IPS-18a (cell line): Measurements from ENCODE around the gene AMPD3.
"Not testable (repeated sequence)": the region's sequence is repeated elsewhere in the genome, so short reads cannot be mapped to it uniquely, and the experiment has no call there.

Experiments
- H3K27ac ChIP-seq: one replicate; pipeline ENCODE4 v1.5.1; 2013; ENCODE audit warnings: low read length
- H3K27me3 ChIP-seq: one replicate; pipeline ENCODE4 v1.6.1; 2013; ENCODE audit warnings: mild to moderate bottlenecking, low read length; ENCODE audit not compliant: control insufficient read depth, insufficient read depth
- H3K36me3 ChIP-seq: one replicate; pipeline ENCODE4 v1.6.1; 2013; ENCODE audit warnings: low read depth, low read length; ENCODE audit not compliant: control insufficient read depth
- H3K4me1 ChIP-seq: one replicate; pipeline ENCODE4 v1.6.1; 2013; ENCODE audit warnings: low read depth, low read length; ENCODE audit not compliant: control insufficient read depth
- H3K4me3 ChIP-seq: one replicate; pipeline ENCODE4 v1.5.1; 2013; ENCODE audit warnings: low read length
- H3K9ac ChIP-seq: one replicate; pipeline ENCODE4 v1.6.1; 2013; ENCODE audit warnings: mild to moderate bottlenecking, low read length, moderate library complexity
- H3K9me3 ChIP-seq: one replicate; pipeline ENCODE4 v1.6.1; 2013; ENCODE audit warnings: low read depth, low read length; ENCODE audit not compliant: control insufficient read depth

AMPD3 gene

GRCh38 chr11:10415817-10416392 is 39.2 kb upstream of the AMPD3 start:
- H3K4me3 ChIP-seq, result no peak overlapping the region
- H3K9ac ChIP-seq, result no peak overlapping the region
- H3K27ac ChIP-seq, result no peak overlapping the region
- no peaks in the 10 kb centered on the region for H3K9me3 ChIP-seq
- no peaks in the 10 kb centered on the region for H3K27me3 ChIP-seq
- no peaks in the 10 kb centered on the region for H3K36me3 ChIP-seq
- no peaks in the 10 kb centered on the region for H3K4me1 ChIP-seq

GRCh38 chr11:10418259-10418949 is 36.7 kb upstream of the AMPD3 start:
- Histone ChIP-seq H3K4me1 (no peaks in the 10 kb centered on the region), H3K27ac (no peak overlapping the region), H3K4me3 (no peak overlapping the region), H3K27me3 (no peaks in the 10 kb centered on the region), H3K36me3 (no peaks in the 10 kb centered on the region), H3K9me3 (no peaks in the 10 kb centered on the region), H3K9ac (no peak overlapping the region)

DNA sequence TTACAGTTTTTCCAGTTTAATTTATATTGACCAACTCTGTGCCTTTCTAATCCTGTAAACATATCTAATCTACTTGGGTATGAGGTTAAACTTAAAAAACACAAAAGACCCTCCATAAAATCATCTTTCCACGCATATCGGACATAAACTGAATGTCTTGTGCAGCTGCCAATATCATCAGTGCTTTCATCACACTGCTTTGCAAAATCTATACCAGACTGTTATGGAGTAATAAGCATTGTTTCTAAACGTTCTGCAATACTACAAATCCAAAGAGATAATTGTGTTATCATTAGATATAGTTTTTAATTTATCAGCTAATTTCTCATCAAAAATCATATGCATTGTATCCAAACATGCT is 36.1 kb upstream of the AMPD3 start:
- Histone ChIP-seq H3K4me3 (no peak overlapping the region), H3K4me1 (no peaks in the 10 kb centered on the region), H3K27me3 (no peaks in the 10 kb centered on the region), H3K36me3 (no peaks in the 10 kb centered on the region), H3K9me3 (no peaks in the 10 kb centered on the region), H3K27ac (no peak overlapping the region), H3K9ac (no peak overlapping the region)

- Histone ChIP-seq H3K9ac (no peak overlapping the region), H3K27me3 (no peaks in the 10 kb centered on the region), H3K36me3 (no peaks in the 10 kb centered on the region), H3K27ac (no peak overlapping the region), H3K4me1 (no peaks in the 10 kb centered on the region), H3K9me3 (no peaks in the 10 kb centered on the region), H3K4me3 (no peak overlapping the region)
These were observed 28.6 kb upstream of the AMPD3 start for GRCh38 chr11:10426475-10426874.

DNA sequence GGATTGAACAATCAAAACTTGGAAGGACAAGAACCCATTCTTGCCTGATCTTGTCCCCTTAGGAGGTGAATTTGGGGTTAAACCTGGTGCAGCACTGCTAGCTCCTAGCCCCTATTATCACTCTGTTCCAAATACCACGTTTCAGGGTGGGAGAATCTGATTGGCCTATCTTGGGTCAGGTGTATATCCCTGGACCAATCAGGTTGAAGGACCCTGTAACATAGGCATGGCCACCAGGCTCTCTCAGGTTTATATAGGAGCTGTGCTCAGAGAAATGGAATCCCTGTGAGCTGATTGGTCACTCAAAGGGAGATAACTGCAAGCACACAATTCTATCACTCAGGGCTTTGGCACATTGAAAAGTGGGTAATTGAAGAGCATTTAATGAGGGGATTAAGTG is 26.6 kb upstream of the AMPD3 start:
- Histone ChIP-seq H3K9me3 (no peaks in the 10 kb centered on the region), H3K36me3 (no peaks in the 10 kb centered on the region), H3K27ac (no peak overlapping the region), H3K27me3 (no peaks in the 10 kb centered on the region), H3K9ac (no peak overlapping the region), H3K4me1 (no peaks in the 10 kb centered on the region), H3K4me3 (no peak overlapping the region)

DNA sequence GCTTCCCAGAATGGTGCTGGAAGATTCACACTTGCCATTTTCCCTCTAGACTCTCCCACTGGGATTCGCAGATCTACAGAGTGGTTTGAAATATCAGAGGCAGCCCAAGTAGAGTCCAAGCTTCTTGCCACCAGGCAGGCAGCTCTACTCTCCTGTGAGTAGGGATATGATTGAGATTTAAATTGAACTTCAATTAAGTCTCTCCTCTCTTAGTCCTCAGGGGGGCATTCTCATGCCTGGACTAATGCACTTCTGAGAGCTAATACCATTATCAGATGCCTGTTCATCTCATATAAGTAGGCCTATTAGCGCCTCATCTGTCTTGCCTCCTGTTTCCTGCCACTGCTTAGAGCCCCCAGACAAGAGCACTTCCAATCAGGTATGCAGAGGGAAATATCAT is 25.5 kb upstream of the AMPD3 start:
- Histone ChIP-seq H3K27ac (no peak overlapping the region), H3K36me3 (no peaks in the 10 kb centered on the region), H3K9ac (no peak overlapping the region), H3K9me3 (no peaks in the 10 kb centered on the region), H3K27me3 (no peaks in the 10 kb centered on the region), H3K4me3 (no peak overlapping the region), H3K4me1 (no peaks in the 10 kb centered on the region)

GRCh38 chr11:10432493-10432892 is 22.6 kb upstream of the AMPD3 start:
- H3K4me3 ChIP-seq, result no peak overlapping the region

GRCh38 chr11:10432971-10433370 is 22.1 kb upstream of the AMPD3 start:
- H3K4me3 ChIP-seq, result no peak overlapping the region
- no peak overlapping the region for H3K9ac ChIP-seq

More at GRCh38 chr11:10432493-10432892, 22.6 kb upstream of the AMPD3 start:
- Histone ChIP-seq H3K27ac (no peak overlapping the region), H3K4me1 (no peaks in the 10 kb centered on the region), H3K36me3 (no peaks in the 10 kb centered on the region), H3K9me3 (no peaks in the 10 kb centered on the region), H3K27me3 (no peaks in the 10 kb centered on the region), H3K9ac (no peak overlapping the region)

GRCh38 chr11:10436224-10436623 is 18.8 kb upstream of the AMPD3 start:
- Histone ChIP-seq H3K27me3 (no peaks in the 10 kb centered on the region), H3K36me3 (no peaks in the 10 kb centered on the region), H3K9me3 (no peaks in the 10 kb centered on the region), H3K9ac (no peak overlapping the region), H3K4me1 (no peaks in the 10 kb centered on the region), H3K4me3 (no peak overlapping the region), H3K27ac (no peak overlapping the region)

More at GRCh38 chr11:10432971-10433370, 22.1 kb upstream of the AMPD3 start:
- H3K9me3 ChIP-seq, result no peaks in the 10 kb centered on the region
- H3K4me1 ChIP-seq, result no peaks in the 10 kb centered on the region
- no peaks in the 10 kb centered on the region for H3K27me3 ChIP-seq
- no peaks in the 10 kb centered on the region for H3K36me3 ChIP-seq
- no peak overlapping the region for H3K27ac ChIP-seq

DNA sequence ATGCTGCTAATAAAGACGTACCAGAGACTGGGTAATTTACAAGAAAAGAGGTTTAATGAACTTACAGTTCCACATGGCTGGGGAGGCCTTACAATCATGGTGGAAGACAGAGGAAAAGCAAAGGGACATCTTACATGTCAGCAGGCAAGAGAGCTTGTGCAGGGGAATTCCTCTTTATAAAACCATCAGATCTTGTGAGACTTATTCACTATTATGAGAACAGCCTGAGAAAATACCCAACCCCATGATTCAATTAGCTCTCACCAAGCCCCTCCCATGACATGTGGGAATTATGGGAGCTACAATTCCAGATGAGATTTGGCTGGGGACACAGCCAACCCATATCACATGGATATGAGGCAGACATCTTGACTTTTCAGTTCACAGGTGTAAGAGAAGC is 18.4 kb upstream of the AMPD3 start:
- not testable (repeated sequence) for H3K27me3 ChIP-seq, H3K9ac ChIP-seq, H3K36me3 ChIP-seq, H3K4me1 ChIP-seq, H3K27ac ChIP-seq, H3K9me3 ChIP-seq, H3K4me3 ChIP-seq

DNA sequence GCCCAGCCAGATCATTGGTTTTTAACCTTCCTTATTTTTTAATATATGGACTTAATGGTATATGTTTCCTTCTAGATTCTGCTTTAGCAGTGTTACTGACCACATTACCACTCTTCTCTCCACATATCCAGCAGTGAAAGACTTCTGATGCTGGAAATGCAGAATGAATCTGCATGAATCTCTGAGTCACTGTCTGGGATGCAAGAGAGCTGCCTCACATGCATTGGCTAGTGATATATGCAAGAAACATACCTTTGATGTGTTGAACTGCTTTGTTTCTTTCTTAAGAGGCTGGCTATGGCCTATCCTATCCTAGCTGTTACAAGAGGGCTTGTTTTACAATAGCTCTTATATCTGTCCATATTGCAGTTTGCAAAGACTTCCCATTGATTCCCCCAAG is 16.6 kb upstream of the AMPD3 start:
- H3K27me3 ChIP-seq, result no peaks in the 10 kb centered on the region
- no peaks in the 10 kb centered on the region for H3K36me3 ChIP-seq
- no peak overlapping the region for H3K4me3 ChIP-seq
- no peaks in the 10 kb centered on the region for H3K4me1 ChIP-seq
- no peaks in the 10 kb centered on the region for H3K9me3 ChIP-seq
- H3K27ac ChIP-seq, result no peak overlapping the region
- no peak overlapping the region for H3K9ac ChIP-seq

GRCh38 chr11:10439351-10439750 is 15.7 kb upstream of the AMPD3 start:
- H3K4me1 ChIP-seq, result no peaks in the 10 kb centered on the region
- H3K27me3 ChIP-seq, result no peaks in the 10 kb centered on the region
- H3K9ac ChIP-seq, result no peak overlapping the region
- no peaks in the 10 kb centered on the region for H3K36me3 ChIP-seq
- no peak overlapping the region for H3K4me3 ChIP-seq
- no peak overlapping the region for H3K27ac ChIP-seq
- no peaks in the 10 kb centered on the region for H3K9me3 ChIP-seq
